HG03103 (cell line): ENCODE data around the gene GRID1.

ENCODE experiments used
- ATAC-seq: cut with Tn5 transposase; IDR thresholded peaks from one replicate; pipeline ENCODE4 v1.9.1; 2021; ENCODE audit warnings: low read depth; ENCODE audit not compliant: unreplicated experiment

GRID1 gene

GRCh38 chr10:86160890-86161585, 205.6 kb downstream of the GRID1 start:
- no peak for ATAC-seq

DNA sequence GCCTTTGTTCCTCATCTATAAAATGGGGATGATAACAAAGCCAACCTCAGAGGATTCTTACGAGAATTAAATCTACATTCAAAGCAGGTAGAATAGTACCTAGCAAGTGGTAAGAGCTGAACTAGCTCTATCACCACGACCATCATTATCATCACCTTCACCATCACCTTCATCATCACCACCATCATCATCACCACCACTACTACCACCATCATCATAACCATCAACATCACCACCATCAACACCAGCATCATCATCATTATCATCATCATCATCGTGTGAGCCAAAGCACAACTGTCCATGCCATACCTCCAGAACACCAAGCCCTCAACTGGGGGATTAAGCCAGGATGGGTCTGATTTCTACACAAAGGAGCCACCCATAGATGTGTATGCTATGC, 206.8 kb downstream of the GRID1 start:
- no peak for ATAC-seq

GRCh38 chr10:86155054-86155921, 211.3 kb downstream of the GRID1 start:
- ATAC-seq = no peak

- no peak for ATAC-seq
Measured at GRCh38 chr10:86153751-86154150, 212.8 kb downstream of the GRID1 start.

- ATAC-seq = no peak
Measured at GRCh38 chr10:86152911-86153310, 213.7 kb downstream of the GRID1 start.

DNA sequence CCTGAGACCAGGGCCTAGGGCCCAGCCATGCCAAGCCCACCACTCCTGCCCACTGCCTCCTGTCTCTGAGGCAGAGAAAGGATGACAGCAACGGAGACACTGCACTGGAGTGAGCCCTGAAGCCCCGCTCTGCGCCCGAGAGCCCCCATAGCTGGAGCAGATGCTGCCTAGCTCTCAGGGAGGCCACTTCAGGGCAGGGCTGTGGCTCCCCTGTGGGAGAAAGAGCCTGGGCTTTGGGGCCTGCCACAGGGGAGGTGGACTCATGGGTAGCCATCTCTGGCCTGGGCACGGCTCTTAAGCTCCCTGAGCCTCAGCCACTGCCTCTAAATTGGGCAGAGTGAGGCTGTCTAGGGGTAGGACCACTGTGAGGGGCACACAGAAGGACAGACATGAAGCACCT, 214.2 kb downstream of the GRID1 start:
- no peak for ATAC-seq

GRCh38 chr10:86151613-86152012, 215.0 kb downstream of the GRID1 start:
- ATAC-seq = no peak

- ATAC-seq = no peak
Measured at GRCh38 chr10:86149257-86149656, 217.3 kb downstream of the GRID1 start.

GRCh38 chr10:86148117-86148516, 218.5 kb downstream of the GRID1 start:
- no peak for ATAC-seq

- no peak for ATAC-seq
Measured at GRCh38 chr10:86144301-86144700, 222.3 kb downstream of the GRID1 start.

DNA sequence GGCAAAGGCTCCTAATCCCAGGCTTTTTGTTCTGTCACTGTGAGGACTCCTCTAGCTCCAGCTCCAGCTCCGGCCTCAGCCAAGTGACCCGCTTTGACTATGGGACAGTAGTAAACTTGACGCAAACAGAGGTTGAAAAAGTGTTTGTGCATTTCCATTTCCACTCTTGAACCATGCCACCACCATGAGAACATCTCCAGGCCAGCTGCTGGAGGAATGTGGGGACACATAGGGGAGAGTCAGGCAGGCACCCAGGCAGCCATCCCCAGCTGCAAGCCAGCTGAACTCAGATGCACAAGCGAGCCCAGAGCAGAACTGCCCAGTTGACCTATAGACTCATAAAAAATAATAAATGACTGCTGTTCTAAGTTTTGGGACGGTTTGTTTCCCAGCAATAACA, 224.7 kb downstream of the GRID1 start:
- no peak for ATAC-seq

- ATAC-seq = no peak
Measured at GRCh38 chr10:86139066-86139657, 227.4 kb downstream of the GRID1 start.

GRCh38 chr10:86138551-86139065, 228.0 kb downstream of the GRID1 start:
- ATAC-seq = no peak

DNA sequence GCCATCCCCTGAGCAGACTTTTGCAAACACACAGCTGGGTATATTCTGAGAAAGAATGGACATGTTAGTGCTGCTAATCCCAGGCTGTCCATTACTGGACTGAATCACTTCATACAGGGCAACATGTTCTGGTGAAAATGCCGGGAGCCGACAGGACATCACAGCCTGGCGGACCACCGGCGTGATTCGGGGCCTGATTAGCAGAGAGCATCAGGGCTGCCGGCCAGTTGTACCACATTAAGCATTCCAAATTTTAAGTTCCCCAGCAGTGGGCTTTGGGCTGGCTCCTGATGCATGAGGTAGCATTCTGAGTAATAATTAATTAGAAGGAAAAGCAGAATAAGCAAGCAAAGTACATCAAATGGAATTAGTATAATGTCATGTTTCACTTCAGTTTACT, 229.0 kb downstream of the GRID1 start:
- ATAC-seq = no peak

- no peak for ATAC-seq
Measured at GRCh38 chr10:86136934-86137333, 229.7 kb downstream of the GRID1 start.

DNA sequence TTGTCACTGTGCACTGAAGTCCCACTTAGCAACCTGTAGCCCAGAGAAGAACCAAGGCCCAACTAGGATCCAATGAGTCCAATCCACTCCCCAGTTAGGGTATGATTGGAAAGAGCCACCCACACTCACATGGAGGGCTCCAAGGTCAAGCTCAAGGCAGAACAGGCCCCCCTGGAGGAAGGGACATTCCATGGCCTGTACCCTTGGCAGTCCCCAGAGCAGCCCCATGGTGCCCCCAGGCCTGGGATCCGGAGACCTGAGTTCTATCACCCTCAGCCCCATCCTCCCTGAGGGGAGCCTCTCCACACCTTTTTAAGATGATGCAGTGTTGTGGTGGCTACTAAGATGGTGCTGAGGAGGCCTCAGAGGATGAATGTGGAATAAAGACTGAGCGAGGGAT, 231.4 kb downstream of the GRID1 start:
- ATAC-seq = no peak

GRCh38 chr10:86130737-86131475, 235.7 kb downstream of the GRID1 start:
- ATAC-seq = no peak

DNA sequence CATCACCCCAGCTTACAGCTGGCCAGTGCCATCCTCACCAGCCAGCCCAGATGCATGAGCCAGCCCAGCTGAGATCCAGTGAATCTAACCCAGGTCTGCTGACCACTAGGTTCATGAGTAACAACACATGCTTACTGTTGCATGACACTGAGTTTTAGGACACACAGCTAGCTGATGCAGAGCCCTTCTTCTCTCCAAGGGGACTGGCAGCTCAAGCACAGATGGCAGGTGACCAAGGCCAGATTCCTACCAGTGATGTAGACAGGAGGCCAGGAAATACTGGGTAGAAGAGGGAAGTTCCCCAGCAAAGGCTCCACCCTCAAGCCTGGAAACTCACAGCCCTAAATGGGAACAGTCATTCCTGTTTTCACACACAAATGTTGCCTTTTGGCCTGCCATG, 236.6 kb downstream of the GRID1 start:
- no peak for ATAC-seq

- ATAC-seq = no peak
Measured at GRCh38 chr10:86128360-86128759, 238.2 kb downstream of the GRID1 start.

DNA sequence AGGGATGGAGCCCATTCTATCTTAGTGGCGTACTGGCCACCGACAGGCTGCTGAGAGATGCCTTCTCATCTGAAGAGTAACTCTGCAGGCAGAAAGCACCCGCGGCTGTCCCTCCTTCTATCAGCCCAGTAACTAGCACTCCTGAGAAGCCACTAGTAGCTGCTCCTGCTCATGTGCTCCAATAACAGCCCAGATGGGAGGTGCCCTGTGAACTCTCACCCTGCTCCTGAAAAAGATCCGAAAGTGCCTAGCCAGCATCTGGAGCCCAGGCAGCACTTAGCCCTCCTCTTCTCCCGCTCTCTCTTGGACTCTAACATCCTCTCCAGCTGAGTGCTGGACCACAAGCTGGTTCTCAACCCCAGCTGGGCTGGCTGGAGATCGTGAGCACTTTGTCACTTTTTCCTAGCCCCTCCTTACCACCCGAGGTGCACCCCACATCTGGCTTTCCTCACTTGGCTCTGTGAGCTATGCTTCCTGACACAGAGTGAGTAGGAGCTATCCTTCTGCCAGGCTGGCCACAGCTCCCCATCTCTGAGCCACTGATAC, 239.2 kb downstream of the GRID1 start:
- no peak for ATAC-seq
